Measurements from ENCODE around the gene WDFY2.

DNA sequence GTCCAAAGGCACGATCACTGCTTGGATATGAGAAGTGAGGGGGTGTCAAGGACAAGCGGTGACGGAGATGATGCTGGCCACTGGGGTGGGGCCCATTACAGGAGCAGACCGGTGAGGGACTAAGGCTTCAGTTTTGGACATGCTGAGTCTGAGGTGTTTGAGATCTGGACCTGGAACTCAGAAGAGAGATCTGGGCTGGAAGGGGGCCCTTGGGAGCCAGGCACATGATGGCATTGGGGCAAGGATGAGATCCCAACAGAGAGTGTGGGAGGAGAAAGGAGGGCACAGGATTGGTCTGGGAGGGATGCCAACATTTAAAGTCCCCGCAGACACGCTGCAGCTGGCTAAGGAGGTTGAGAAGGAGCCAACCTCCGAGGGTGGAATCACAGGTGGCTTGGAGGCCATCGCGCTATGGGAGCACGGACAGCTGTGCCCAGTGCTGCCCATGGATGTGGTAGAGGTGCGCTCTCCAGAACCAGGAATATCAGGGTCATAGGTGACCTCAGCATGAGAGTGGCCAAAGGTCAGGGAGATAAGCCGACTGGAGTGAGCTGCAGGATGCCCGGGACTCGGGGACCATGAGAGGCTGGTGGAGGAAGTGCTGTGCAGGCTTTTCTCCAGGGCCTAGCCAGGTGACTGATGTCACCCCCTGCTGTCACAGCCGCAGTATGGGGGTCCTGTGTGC, 197.9 kb downstream of the WDFY2 start:
- TF ChIP-seq CTCF (IDR thresholded peaks at IDR 0.05) (no peak), POLR2A (IDR thresholded peaks at IDR 0.05) (no peak), EP300 (IDR thresholded peaks at IDR 0.05) (no peak), POLR2AphosphoS5 (IDR thresholded peaks at IDR 0.05) (no peak)

Measured in stomach (tissue), 4 donors.